MCF 10A (cell line): Measurements from ENCODE around the gene EPB41L3. TPM values are rescaled to one million over a fixed set of nuclear protein-coding genes. Genes with fewer than 3 reads are reported as not detected.

Source experiments
- BruUV-seq: library from RNA; stranded (reverse); fragments of 400-500 nt; replicated peaks from 2 replicates; lab custom pipeline; 2021; lab: Mats Ljungman, UMichigan
- CTCF ChIA-PET: fragments of 300-600 bp; sonication (Branson Sonifier 250); formaldehyde crosslinking; extraction: SDS; loops from one replicate; lab custom pipeline; 2021; ENCODE audit warnings: antibody characterized with exemption, inconsistent platforms; lab: Yijun Ruan, JAX
- POLR2A ChIA-PET: fragments of 300-600, 350-650 bp; sonication (Branson Sonifier 250); formaldehyde crosslinking; extraction: SDS; loops from one replicate; lab custom pipeline; 2020; ENCODE audit warnings: antibody characterized with exemption, inconsistent platforms; lab: Yijun Ruan, JAX
- DNase-seq: peaks from one replicate; pipeline ENCODE4 v3.0.0-alpha.2; 2018; ENCODE audit not compliant: unreplicated experiment
- H3K27ac Mint-ChIP-seq: one replicate; pipeline ENCODE4 v1.8.0; 2022; ENCODE audit warnings: mild to moderate bottlenecking, low read depth, mixed read lengths; ENCODE audit not compliant: unreplicated experiment
- H3K27me3 Mint-ChIP-seq: one replicate; pipeline ENCODE4 v1.8.0; 2022; ENCODE audit warnings: mixed read lengths; ENCODE audit not compliant: insufficient read depth, unreplicated experiment
- H3K36me3 Mint-ChIP-seq: one replicate; pipeline ENCODE4 v1.8.0; 2022; ENCODE audit warnings: mild to moderate bottlenecking, moderate library complexity, mixed read lengths; ENCODE audit not compliant: insufficient read depth, unreplicated experiment
- H3K4me1 Mint-ChIP-seq: one replicate; pipeline ENCODE4 v1.8.0; 2022; ENCODE audit warnings: mixed read lengths; ENCODE audit not compliant: insufficient read depth, unreplicated experiment
- H3K4me3 Mint-ChIP-seq: one replicate; pipeline ENCODE4 v1.8.0; 2022; ENCODE audit warnings: mild to moderate bottlenecking, moderate library complexity, mixed read lengths; ENCODE audit not compliant: unreplicated experiment
- H3K9me3 Mint-ChIP-seq: one replicate; pipeline ENCODE4 v1.8.0; 2022; ENCODE audit warnings: mixed read lengths; ENCODE audit not compliant: unreplicated experiment
- intact Hi-C: fragments of 100-400 bp; cut with micrococcal nuclease; formaldehyde crosslinking; loops from 2 replicates; pipeline ENCODE4 v1.14.1; 2022
- total RNA-seq: library from RNA; stranded (reverse); gene quantifications from 2 replicates; pipeline ENCODE4 v1.2.3, GENCODE V29; 2022
- TF ChIP-seq, protein P1 (sequence below): fragments of 200-600 bp; IDR thresholded peaks from one replicate; pipeline ENCODE4 v1.8.0; 2022; ENCODE audit warnings: antibody characterized with exemption, mild to moderate bottlenecking; ENCODE audit not compliant: unreplicated experiment

The EPB41L3 gene
- total RNA-seq, 1 experiment from 2014 or later: not detected

DNA sequence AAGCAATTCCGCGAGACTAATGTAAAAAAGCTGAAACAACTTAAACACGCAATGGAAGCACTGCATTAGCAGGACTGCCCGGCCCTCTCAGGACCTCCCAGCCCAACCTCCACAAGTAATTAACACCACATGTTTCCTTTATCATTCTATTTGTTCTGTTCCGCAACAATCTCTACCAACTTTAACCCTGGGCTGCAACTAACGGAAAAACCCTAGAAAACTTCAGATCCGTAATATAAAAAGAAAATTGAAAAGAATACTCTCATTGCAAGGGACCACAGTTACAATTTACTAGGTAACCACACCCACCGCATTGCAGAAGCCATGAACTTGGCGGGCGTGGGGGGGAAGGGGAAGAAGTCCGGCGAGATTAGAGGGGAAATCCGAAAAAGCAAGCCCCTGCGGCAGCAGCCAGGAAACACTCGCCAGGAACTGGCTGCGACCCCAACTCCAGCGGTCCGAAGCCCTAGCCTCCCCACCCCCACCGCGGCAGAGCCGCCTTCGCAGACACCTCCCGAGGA lies 1.2 kb downstream of the EPB41L3 start:
- ChIA-PET POLR2A (no interaction called here), CTCF (no interaction called here)
- no peak for DNase-seq
- intact Hi-C loops: loop anchor here (10.0 kb wide), 1 partner anchor 118 kb away; no protein-coding TSS in a partner anchor
- no peak overlapping the region for H3K27ac Mint-ChIP-seq
- no peaks in the 10 kb centered on the region for H3K36me3 Mint-ChIP-seq
- no peak overlapping the region for H3K4me3 Mint-ChIP-seq
- no peaks in the 10 kb centered on the region for H3K4me1 Mint-ChIP-seq
- H3K9me3 Mint-ChIP-seq: no peaks in the 10 kb centered on the region
- TF ChIP-seq, protein P1, sequence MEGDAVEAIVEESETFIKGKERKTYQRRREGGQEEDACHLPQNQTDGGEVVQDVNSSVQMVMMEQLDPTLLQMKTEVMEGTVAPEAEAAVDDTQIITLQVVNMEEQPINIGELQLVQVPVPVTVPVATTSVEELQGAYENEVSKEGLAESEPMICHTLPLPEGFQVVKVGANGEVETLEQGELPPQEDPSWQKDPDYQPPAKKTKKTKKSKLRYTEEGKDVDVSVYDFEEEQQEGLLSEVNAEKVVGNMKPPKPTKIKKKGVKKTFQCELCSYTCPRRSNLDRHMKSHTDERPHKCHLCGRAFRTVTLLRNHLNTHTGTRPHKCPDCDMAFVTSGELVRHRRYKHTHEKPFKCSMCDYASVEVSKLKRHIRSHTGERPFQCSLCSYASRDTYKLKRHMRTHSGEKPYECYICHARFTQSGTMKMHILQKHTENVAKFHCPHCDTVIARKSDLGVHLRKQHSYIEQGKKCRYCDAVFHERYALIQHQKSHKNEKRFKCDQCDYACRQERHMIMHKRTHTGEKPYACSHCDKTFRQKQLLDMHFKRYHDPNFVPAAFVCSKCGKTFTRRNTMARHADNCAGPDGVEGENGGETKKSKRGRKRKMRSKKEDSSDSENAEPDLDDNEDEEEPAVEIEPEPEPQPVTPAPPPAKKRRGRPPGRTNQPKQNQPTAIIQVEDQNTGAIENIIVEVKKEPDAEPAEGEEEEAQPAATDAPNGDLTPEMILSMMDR: no peak
- BruUV-seq: no TSS peak
- peaks cover 11% of the 10 kb centered on the region for H3K27me3 Mint-ChIP-seq

DNA sequence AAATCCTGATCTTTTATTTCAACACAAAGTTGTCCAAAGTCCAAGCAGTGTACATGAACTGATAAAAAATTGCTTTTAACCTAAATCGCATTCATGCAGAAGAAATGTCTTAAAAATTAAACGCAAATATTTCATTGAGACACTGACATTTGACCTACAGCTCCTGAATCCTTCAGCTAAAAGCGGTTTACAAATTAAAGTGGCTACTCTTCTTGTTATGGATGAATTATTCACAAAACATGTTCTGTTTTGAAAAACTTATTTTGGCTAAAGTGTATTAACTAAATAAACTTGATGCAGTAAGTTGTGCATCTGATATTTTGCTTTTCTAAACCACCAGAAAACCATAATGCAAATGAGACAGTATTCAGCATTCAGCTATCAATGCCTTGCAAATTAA lies 2.2 kb downstream of the EPB41L3 start:
- Mint-ChIP-seq H3K9me3 (no peaks in the 10 kb centered on the region), H3K27ac (no peak overlapping the region), H3K4me3 (no peak overlapping the region), H3K4me1 (no peaks in the 10 kb centered on the region), H3K27me3 (peaks cover 2% of the 10 kb centered on the region), H3K36me3 (no peaks in the 10 kb centered on the region)
- ChIA-PET POLR2A (no interaction called here), CTCF (interaction anchor here (0.6 kb wide), 1 partner anchor 95 kb away, joined by 3 read pairs; no protein-coding TSS in a partner anchor)
- BruUV-seq: no TSS peak
- TF ChIP-seq, protein P1: no peak
- intact Hi-C loops: loop anchor here (10.0 kb wide), 1 partner anchor 117 kb away; no protein-coding TSS in a partner anchor
- no peak for DNase-seq

DNA sequence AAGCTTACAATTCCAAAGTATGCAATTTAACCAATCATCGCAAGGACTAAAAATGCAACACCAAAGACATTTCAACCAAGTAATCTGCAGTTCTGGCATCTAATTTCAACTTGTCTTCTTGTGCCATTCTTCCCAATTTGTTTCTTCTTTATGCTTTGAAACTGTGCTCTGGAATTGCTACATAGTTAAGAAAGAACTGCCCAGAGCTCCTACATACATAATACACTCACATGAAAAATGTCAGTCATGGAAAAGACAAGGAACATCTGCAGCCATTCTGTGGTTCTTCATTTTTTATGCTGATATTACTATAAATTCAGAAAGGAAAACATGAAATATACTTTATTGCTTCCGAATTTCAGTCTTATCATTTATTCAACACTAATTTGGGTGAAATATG lies 4.4 kb downstream of the EPB41L3 start:
- no peaks in the 10 kb centered on the region for H3K9me3 Mint-ChIP-seq
- H3K4me3 Mint-ChIP-seq: no peak overlapping the region
- ChIA-PET POLR2A (no interaction called here), CTCF (no interaction called here)
- H3K4me1 Mint-ChIP-seq: no peaks in the 10 kb centered on the region
- DNase-seq: no peak
- H3K27ac Mint-ChIP-seq: no peak overlapping the region
- no peaks in the 10 kb centered on the region for H3K27me3 Mint-ChIP-seq
- BruUV-seq: no TSS peak
- intact Hi-C loops: no loop called here
- TF ChIP-seq, protein P1: no peak
- H3K36me3 Mint-ChIP-seq: no peaks in the 10 kb centered on the region

DNA sequence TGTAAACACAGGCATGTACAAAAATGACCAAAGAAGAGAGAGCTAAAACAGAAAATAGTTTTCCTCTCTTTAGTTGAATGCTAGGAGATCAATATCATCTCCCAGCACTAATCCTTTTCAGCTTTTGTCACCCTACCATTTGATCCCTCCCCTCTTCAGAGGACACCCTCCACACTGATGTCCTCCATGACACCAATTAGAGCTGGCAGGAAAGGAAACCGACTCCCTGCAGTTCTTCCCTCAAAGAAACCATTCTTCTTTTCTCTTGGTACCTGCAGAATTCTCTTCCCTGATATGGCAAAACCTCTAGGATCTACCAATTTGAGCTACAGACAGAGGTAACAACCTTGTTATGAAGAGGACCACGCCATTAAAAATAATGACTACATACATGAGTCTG lies 5.3 kb downstream of the EPB41L3 start:
- H3K4me1 Mint-ChIP-seq: no peaks in the 10 kb centered on the region
- no TSS peak for BruUV-seq
- H3K9me3 Mint-ChIP-seq: no peaks in the 10 kb centered on the region
- intact Hi-C loops: no loop called here
- H3K4me3 Mint-ChIP-seq: no peak overlapping the region
- CTCF ChIA-PET: no interaction called here
- TF ChIP-seq, protein P1: no peak
- no peak overlapping the region for H3K27ac Mint-ChIP-seq
- no peaks in the 10 kb centered on the region for H3K36me3 Mint-ChIP-seq
- no peaks in the 10 kb centered on the region for H3K27me3 Mint-ChIP-seq
- DNase-seq: no peak
- POLR2A ChIA-PET: interaction anchor here (1.0 kb wide), 1 partner anchor 11 kb away, joined by 3 read pairs; no protein-coding TSS in a partner anchor
